Breast epithelium (tissue), 3 donors: ENCODE measurements around the gene DMKN.
"Not testable (repeated sequence)": the region's sequence is repeated elsewhere in the genome, so short reads cannot be mapped to it uniquely, and the experiment has no call there.

ENCODE experiments used
- POLR2A ChIP-seq: fragments of 450-650 bp; IDR thresholded peaks from one replicate; pipeline ENCODE4 v1.6.1; 2016; ENCODE audit warnings: antibody characterized with exemption, mild to moderate bottlenecking, moderate library complexity
- POLR2AphosphoS5 ChIP-seq, 3 donors: sonication (generic); formaldehyde crosslinking; IDR thresholded peaks; one replicate each; pipeline ENCODE4 v1.6.1; 2017; ENCODE audit warnings: antibody characterized with exemption in 3 of 3
- TF ChIP-seq, protein P1 (sequence below), 3 donors: fragments of 450-650 bp; IDR thresholded peaks; one replicate each; pipeline ENCODE4 v1.5.1; 2016 to 2017; ENCODE audit warnings: antibody characterized with exemption in 3 of 3, mild to moderate bottlenecking in 3 of 3, moderate library complexity in 3 of 3

DNA sequence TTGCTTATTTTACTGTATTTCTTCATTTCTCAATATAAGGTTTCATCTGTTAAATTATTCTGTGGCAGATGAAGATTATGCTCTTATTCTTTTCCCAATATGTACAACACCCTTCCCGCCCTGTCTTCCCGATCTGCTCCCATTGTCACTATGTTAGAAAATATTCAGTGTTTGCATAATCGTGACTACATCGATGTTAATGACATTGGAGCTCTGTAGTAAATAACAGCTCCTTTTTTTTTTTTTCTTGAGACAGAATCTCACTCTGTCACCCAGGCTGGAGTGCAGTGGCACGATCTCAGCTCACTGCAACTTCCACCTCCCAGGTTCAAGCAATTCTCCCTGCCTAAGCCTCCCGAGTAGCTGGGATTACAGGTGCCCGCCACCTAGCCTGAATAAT is 50.5 kb downstream of the DMKN start:
- TF ChIP-seq POLR2AphosphoS5 (IDR thresholded peaks at IDR 0.05); POLR2A: not testable (repeated sequence)
- TF ChIP-seq, protein P1, sequence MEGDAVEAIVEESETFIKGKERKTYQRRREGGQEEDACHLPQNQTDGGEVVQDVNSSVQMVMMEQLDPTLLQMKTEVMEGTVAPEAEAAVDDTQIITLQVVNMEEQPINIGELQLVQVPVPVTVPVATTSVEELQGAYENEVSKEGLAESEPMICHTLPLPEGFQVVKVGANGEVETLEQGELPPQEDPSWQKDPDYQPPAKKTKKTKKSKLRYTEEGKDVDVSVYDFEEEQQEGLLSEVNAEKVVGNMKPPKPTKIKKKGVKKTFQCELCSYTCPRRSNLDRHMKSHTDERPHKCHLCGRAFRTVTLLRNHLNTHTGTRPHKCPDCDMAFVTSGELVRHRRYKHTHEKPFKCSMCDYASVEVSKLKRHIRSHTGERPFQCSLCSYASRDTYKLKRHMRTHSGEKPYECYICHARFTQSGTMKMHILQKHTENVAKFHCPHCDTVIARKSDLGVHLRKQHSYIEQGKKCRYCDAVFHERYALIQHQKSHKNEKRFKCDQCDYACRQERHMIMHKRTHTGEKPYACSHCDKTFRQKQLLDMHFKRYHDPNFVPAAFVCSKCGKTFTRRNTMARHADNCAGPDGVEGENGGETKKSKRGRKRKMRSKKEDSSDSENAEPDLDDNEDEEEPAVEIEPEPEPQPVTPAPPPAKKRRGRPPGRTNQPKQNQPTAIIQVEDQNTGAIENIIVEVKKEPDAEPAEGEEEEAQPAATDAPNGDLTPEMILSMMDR (IDR thresholded peaks at IDR 0.05) = not testable (repeated sequence)
